ENCODE measurements around the gene RIT2. TPM values are rescaled to one million over a fixed set of nuclear protein-coding genes. Genes with fewer than 3 reads are reported as not detected.

RIT2 gene
- total RNA-seq, 1 donor from 2014 or later, result not detected

DNA sequence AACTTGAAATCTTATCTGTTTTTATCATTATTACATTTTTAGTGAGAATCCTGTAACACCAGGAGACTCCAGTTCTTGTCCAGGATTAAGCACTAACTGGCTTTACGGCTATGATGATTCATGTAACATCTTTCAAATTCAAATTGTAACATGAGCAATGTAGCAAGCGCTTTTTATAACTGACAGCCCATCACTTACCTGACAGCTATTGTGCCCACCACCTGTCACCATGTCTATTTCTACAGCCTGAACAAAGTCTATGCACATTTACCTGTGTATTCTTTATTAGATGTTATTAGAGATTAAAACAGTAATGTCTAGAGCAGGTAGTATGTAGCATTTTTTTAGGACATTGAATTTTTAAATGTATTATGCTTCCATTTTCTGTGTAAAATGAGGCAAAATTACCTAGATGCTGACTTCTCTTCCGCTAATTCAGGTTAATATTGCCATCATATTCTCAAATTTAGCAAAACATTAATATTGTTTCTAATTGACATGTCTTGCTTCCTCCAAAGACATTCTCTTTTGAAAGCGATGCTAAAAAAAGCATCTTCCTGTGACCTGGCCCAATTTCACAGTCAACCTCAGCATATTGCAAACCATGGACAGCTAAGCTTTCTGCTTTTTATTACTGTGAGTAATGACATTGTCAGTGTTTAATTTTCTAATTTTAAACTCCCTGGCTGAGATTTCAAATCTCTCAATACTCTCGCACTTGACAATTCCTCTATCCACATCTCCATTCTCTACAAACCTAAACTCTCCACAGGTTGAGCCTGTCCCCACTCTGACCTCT, 37.8 kb downstream of the RIT2 start:
- Mint-ChIP-seq H3K4me1 (peaks cover 20% of the 10 kb centered on the region), H3K27me3 (ENCODE audit: low read depth) (no peaks in the 10 kb centered on the region), H3K9me3 (no peaks in the 10 kb centered on the region), H3K27ac (no peak overlapping the region), H3K4me3 (no peak overlapping the region), H3K36me3 (no peaks in the 10 kb centered on the region)
- no peak for DNase-seq (ENCODE audit: low spot score in 2 of 2, unreplicated experiment in 2 of 2)
- TF ChIP-seq, protein P1, sequence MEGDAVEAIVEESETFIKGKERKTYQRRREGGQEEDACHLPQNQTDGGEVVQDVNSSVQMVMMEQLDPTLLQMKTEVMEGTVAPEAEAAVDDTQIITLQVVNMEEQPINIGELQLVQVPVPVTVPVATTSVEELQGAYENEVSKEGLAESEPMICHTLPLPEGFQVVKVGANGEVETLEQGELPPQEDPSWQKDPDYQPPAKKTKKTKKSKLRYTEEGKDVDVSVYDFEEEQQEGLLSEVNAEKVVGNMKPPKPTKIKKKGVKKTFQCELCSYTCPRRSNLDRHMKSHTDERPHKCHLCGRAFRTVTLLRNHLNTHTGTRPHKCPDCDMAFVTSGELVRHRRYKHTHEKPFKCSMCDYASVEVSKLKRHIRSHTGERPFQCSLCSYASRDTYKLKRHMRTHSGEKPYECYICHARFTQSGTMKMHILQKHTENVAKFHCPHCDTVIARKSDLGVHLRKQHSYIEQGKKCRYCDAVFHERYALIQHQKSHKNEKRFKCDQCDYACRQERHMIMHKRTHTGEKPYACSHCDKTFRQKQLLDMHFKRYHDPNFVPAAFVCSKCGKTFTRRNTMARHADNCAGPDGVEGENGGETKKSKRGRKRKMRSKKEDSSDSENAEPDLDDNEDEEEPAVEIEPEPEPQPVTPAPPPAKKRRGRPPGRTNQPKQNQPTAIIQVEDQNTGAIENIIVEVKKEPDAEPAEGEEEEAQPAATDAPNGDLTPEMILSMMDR (IDR thresholded peaks at IDR 0.05; ENCODE audit: unreplicated experiment), result no peak

DNA sequence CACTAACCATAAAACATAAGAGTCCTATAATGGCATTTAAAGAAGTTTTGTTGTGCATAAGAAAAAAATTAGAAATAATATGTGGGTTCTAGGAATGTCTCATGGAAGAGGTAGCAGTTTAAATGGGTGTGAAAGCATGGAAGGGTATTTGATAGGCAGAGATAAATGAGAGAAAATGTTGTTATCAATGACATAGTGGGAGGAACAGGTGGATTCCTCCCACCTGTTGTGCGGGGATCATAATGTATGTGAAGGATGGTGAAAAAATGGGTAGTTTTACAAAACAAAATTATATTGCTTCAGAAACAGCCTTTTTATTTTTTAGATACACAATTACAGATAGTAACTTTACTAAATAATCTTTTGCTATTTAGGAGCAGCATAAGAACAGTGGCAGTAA, 41.7 kb downstream of the RIT2 start:
- DNase-seq (ENCODE audit: low spot score in 2 of 2, unreplicated experiment in 2 of 2), result no peak
- Mint-ChIP-seq H3K36me3 (no peaks in the 10 kb centered on the region), H3K27ac (no peak overlapping the region), H3K4me1 (peaks cover 20% of the 10 kb centered on the region), H3K9me3 (no peaks in the 10 kb centered on the region), H3K4me3 (no peak overlapping the region), H3K27me3 (ENCODE audit: low read depth) (no peaks in the 10 kb centered on the region)
- TF ChIP-seq, protein P1 (IDR thresholded peaks at IDR 0.05; ENCODE audit: unreplicated experiment), result no peak

DNA sequence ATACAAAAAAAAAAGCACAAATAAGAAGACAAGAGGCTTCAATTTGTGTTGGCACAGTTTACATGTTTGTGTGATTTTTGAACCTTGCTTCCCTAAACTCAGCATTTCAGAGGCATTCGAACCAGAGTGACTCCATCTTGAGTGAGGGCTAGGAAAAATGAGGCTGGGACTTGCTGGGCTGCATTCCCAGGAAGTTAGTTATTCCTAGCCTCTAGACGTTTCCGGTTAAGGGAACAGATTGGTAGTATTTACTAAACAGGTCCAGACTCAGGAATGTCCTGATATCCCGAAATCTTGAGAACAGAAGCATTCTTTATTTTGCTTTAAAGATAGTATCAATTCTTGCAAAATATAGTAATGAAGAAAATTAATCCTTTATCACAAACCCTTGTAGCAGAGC, 46.7 kb downstream of the RIT2 start:
- Mint-ChIP-seq H3K36me3 (no peaks in the 10 kb centered on the region), H3K4me3 (no peak overlapping the region), H3K27me3 (ENCODE audit: low read depth) (no peaks in the 10 kb centered on the region), H3K9me3 (no peaks in the 10 kb centered on the region), H3K4me1 (peaks cover 16% of the 10 kb centered on the region), H3K27ac (no peak overlapping the region)
- DNase-seq (ENCODE audit: low spot score in 2 of 2, unreplicated experiment in 2 of 2), result no peak
- TF ChIP-seq, protein P1 (IDR thresholded peaks at IDR 0.05; ENCODE audit: unreplicated experiment), result no peak

DNA sequence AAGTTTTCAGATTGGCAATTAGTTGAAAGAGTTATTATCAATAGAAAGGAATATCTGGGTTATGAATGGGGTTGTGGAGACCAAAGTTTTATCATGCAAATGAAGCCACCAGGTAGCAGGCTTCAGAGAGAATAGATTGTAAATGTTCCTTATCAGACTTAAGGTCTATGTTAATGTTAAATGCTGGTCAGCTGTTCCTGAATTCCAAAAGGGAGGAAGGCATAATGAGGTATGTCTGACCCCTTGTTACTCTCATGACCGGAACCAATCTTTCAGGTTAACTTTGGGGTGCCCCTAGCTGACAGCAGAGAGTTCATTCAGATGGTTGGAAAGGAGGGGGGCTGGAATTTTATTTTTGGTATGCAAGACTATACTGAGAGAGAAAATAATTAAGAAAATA, 47.9 kb downstream of the RIT2 start:
- TF ChIP-seq, protein P1 (IDR thresholded peaks at IDR 0.05; ENCODE audit: unreplicated experiment), result no peak
- Mint-ChIP-seq H3K27me3 (ENCODE audit: low read depth) (no peaks in the 10 kb centered on the region), H3K27ac (no peak overlapping the region), H3K9me3 (no peaks in the 10 kb centered on the region), H3K4me3 (no peak overlapping the region), H3K4me1 (peaks cover 10% of the 10 kb centered on the region), H3K36me3 (no peaks in the 10 kb centered on the region)
- no peak for DNase-seq (ENCODE audit: low spot score in 2 of 2, unreplicated experiment in 2 of 2)

DNA sequence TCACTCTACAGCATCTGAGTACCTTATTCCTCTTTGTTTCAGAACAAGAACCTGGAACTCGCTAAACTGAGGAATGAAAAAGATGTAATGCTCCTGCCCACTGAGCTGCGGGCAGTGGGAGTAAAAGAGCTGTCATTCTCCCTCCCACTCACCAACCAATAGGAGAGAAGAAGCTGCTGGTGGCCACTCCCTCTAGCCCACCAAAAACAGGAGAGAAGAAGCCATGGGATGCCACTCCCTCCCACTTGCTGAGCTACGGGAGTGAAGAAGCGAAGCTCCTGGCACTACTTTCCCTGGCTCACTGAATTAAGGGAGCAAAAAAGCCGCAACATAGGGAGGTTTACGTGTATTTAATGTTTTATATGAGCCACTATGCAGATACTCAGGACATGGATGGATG, 53.7 kb downstream of the RIT2 start:
- H3K4me3 Mint-ChIP-seq, result no peak overlapping the region
- DNase-seq (ENCODE audit: low spot score in 2 of 2, unreplicated experiment in 2 of 2), result no peak
- TF ChIP-seq, protein P1 (IDR thresholded peaks at IDR 0.05; ENCODE audit: unreplicated experiment), result no peak
- H3K27ac Mint-ChIP-seq, result no peak overlapping the region
- no peaks in the 10 kb centered on the region for H3K27me3 Mint-ChIP-seq (ENCODE audit: low read depth)
- peaks cover 28% of the 10 kb centered on the region for H3K4me1 Mint-ChIP-seq
- H3K9me3 Mint-ChIP-seq, result peaks cover 5% of the 10 kb centered on the region
- H3K36me3 Mint-ChIP-seq, result no peaks in the 10 kb centered on the region

All from mesothelial cell of epicardium (in vitro differentiated cells).